COLO829 (cell line): ENCODE results near the gene HARBI1.
A peak's percentile ranks its signal among the peaks of the same experiment; 100 is the strongest.

Source experiments
- DNase-seq: peaks from one replicate; pipeline ENCODE4 v3.0.0; 2012; ENCODE audit warnings: low spot score

The HARBI1 gene, protein sequence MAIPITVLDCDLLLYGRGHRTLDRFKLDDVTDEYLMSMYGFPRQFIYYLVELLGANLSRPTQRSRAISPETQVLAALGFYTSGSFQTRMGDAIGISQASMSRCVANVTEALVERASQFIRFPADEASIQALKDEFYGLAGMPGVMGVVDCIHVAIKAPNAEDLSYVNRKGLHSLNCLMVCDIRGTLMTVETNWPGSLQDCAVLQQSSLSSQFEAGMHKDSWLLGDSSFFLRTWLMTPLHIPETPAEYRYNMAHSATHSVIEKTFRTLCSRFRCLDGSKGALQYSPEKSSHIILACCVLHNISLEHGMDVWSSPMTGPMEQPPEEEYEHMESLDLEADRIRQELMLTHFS

DNA sequence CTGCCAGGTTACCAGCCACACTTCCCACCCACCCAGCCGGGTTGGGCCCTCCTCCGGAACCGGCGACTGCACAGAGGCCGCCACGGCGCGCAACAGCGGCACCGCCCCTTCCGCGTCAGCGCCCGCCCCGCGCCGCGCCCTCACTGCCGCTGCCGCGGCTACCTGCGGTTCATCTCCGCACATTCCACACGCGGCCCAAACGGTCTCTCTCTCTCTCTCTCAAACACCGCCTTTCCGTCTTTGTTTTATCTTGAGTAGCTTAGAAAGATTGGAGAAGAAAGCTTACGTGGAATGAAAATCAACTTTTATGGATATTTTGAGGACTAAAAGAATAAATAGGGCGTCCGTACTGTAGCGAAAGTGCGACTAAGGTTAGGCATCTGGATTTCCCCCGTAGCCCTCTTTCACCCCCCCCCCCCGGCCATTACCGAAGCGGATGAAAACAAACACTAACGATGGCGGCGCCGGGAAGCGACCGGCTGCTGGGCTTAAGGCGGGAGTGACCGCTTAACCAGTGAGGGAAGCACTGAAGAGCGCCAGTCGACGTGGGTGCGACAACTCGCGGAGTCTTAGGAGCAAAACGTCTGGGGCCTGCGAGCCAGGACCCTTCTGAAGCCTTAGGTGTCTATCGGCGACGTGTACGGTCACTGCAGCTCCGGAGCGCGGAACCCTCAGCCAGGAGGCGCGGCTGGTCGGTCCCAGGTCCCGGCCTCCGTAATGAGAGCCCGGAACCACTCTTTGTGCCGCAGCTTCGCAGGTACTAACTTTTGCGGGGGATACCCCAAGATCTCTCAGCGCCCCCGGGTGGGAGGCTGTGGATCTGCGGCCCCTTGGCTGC is at the start of gene HARBI1, which contains the start of gene ATG13:
Gene HARBI1, minus strand, starts transcription at position 94 of the 838 bp plus-strand sequence. CDS start 990 bp downstream, outside the sequence.
Gene ATG13, plus strand, starts transcription at position 420 of the 838 bp plus-strand sequence. CDS start 26,739 bp downstream, outside the sequence.
- peak; percentile 79 for DNase-seq

DNA sequence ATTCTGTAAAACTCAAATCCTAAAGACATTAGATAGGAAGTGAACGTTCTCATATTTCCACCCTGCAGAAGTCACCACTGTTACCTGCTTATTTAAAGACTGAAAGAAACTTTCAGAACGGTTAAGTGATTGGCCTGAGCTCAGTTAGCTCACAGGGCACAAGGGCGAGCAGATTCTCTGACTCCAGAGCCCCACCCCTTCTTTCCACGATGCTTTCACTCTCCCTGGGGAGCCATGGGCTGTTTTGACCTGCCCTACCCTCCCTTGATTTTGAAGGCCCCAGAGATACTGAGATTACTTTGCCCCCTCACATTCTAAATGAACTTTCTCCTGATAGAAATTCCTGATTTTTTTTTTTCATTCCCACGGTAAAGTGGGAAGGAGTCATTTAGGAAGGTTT is 49.5 kb upstream of the HARBI1 start:
- no peak for DNase-seq

DNA sequence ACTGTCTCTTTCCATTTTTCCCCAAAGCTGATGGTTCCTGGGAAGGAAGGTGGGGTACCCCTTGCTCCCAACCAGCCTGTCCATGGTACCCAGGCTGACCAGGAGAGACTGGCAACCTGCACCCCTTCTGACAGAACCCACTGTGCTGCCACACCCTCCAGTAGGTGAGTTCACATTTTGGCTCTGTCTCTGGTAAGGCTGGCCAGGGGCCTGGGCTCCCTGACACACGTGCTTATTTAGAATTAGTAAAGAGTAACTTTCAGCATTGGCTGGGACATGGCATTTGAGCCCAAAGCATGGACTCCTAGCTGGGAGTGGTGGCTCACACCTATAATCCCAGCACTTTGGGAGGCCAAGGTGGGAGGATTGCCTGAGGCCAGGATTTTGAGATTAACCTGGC is 48.3 kb upstream of the HARBI1 start:
- DNase-seq = no peak

DNA sequence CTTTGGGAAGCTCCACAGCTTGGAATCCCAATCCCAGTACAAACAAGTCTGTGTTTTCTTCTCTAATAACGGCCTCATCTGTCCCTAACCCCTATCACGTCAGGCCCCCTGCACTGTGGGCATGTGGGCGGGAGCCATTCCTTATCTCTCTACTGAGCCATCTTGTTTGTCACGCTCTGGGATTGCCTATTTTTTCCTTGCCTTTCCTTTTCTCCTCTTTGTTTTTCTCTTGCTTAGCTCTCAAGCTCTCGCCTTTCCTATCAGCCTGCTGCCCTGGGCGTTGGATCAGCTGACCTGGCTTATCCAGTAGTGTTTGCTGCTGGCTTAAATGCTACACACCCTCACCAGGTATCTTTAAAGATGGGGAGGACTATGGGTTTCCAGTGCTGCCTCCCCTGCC is 47.6 kb upstream of the HARBI1 start:
- no peak for DNase-seq

DNA sequence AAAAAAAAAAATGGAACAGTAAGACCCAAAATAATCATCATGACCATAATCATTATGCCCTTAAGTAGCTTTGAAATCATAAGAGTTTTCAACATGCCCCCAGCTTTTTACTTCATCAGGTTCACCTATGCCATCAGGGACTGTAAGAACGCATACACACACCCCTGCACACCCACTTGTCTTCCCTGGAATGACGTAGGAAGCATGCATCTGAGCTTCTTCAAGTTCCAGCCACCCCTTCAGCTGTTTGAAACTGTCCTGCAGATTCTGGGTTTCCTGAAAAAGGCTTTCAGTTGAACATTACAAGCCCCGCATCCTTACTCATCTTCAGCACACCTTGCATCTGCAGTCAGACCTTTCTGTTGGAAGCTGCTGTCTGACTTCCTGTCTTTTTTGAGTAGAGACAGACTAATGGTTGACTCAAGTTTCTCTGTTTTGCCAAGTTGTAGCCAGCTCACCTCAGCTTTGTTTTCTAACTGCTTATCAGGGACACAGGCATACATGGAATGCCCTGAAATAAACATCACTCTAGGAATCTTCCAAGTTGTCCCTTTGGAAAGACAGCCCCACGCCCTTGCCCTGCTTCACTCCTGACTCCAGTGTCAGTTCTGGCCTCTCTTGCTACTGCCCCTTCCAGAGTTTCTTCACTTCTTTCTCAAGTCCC is 46.4 kb upstream of the HARBI1 start:
- no peak for DNase-seq

DNA sequence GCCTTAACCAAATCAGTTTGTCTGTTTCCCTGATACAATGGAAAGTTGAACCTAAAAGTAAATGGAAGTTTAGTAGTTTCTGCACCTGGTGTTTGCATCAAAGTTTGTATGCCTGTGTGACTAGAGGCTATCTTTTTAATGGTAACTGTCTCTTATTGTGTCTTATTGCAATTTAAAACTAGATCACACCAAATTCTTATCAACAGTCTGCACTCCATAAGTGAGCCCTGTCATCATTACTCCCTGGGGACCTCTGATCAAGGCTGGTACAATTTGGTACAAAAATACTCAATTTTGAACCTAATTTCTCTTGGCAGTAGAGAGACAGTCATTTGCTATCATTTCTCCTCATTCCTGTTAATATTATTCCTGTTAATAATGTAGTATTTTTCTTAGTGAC is 45.3 kb upstream of the HARBI1 start:
- DNase-seq = no peak

DNA sequence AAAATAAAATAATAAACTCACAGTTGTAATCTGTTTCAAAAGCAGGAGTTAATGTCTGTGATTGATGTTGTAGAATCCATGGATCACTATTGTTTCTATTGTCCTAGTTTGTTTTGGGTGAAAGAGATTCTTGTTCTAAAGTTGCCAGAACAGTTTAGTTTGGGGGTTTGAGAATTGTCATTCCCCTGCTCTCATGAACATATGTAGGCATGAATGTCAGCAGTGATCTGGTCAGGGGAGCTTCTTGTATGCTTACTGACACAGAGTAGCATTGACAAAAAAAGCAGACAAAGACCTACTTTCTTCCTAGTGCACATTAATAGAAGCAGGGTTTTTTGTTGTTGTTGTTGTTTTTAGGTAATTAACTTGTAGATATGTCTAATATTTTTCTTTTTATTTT is 44.8 kb upstream of the HARBI1 start:
- DNase-seq = no peak

DNA sequence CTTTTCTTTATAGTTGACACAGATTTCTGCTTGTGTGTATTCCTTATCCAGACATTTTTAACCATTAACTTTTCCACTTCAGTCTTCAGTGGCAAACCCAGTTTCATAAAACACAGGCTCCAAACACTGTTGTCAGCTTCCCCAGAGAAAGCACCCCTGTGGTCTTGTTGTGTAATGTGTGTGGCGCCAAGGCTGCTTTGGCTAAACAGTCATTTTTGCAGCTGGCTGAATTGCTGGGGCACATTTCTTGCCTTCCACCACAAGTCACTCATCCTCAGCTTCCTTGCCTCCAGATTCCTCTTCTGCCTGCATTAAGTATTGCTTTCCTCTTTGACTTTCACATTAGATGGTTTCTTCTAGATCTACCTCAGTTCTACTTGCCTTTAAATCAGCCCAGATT is 42.9 kb upstream of the HARBI1 start:
- DNase-seq = no peak

DNA sequence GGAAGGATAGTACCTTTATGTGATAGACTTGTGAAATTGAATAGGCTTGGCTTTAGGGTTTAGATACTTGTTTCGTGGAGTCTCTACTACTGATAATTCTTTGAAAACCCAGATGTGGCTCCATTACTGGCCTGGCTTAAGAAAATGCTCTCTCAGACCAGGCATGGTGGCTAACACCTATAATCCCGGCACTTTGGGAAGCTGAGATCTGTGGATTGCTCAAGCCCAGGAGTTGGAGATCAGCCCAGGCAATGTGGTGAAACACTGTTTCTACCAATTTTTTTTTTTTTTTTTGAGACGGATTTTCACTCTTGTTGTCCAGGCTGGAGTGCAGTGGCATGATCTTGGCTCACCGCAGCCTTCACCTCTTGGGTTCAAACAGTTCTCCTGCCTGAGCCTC is 41.2 kb upstream of the HARBI1 start:
- no peak for DNase-seq

DNA sequence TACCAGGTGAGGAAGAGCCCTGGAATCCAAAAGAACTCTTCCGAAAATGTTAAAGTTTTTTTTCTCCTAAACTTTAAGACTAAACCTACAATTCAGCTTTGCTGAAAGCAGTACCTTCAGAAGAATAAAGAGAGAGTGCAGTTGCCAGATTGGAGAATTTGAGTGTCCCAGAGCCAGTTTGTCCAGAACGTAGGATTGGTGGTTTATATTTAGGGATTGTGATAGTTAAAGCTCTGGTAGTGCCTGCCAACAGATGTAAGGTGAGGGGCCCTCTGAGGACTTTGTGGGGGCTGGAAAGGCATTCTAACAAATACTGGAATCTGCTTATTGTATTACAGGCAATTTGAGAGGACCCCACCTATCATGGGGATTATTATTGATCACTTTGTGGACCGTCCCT is 40.2 kb upstream of the HARBI1 start:
- DNase-seq = no peak

DNA sequence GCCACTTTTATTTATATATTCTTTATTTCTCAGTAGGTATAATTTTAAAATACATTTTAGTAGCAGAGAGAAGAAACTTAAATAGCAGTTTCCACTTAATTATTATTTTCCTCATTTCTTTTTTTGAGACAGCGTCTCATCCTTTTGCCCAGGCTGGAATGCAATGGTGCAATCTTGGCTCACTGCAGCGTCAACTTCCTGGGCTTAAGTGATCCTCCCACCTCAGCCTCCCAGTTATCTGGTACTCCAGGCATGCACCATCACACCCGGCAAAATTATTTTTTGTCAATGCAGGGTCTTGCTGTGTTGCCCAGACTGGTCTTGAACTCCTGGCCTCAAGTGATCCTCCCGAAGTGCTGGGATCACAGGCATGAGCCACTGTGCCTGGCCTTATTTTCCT is 38.6 kb upstream of the HARBI1 start:
- no peak for DNase-seq

DNA sequence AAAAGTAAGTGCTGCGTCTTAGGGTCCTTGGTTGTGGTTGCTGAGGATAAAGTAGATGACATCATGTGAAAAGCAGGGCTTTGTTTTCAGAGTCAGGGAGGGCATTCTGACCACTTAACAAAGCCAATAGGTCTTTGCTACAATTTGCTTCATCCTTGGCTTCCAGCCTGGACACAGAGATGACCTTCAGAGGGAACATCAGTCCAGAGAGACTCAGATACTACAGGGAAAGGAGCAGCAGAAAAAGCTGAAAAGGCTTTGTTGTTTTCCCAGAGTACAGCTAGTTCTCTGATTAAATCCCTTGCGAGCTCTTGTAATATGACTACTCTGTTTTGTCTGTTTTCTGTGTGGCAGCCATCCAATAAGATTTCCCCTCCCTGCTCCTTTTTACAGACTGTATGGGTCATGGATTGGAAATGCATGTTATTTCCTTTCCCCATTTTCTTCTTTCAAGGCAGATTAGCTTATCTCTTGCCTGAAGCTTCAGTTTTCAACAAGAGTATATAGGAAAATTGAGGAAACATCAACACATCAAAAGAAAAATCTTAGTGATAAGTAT is 32.2 kb upstream of the HARBI1 start:
- peak; percentile 97 for DNase-seq

DNA sequence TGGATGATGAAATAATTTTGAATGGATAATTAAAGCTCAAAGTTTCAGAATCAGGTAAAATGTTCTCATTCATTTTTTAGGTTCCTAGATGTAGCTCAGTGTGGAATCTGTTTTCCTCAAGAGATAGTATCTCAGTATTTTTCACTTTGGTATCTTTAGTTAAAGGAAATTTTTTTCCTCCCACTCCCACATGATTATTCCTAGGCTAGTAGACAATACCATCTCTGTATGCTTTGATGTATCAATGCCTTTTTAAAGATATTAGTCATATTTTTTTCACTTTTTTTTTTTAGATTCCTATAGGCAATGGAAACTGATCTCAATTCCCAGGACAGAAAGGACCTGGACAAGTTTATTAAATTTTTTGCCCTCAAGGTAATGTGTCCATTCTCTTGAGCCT is 27.0 kb upstream of the HARBI1 start:
- DNase-seq = peak; percentile 91

DNA sequence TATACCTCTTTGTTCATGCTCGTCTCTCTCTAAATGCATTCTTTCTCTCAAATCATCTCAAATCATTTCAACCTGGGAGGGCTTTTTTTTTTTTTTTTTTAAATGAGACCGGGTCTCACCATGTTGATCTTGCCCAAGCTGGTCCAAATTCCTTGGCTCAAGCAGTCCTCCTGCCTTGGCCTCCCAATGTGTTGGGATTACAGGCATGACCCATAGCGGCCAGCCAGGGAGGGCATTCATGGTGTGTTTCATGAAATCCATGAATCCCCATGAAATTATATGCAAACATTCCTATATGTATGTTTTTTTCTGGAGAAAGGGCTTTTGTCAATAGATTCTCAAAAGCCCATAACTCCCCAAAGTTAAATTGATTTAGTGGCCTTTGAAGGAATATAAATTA is 26.5 kb upstream of the HARBI1 start:
- no peak for DNase-seq

DNA sequence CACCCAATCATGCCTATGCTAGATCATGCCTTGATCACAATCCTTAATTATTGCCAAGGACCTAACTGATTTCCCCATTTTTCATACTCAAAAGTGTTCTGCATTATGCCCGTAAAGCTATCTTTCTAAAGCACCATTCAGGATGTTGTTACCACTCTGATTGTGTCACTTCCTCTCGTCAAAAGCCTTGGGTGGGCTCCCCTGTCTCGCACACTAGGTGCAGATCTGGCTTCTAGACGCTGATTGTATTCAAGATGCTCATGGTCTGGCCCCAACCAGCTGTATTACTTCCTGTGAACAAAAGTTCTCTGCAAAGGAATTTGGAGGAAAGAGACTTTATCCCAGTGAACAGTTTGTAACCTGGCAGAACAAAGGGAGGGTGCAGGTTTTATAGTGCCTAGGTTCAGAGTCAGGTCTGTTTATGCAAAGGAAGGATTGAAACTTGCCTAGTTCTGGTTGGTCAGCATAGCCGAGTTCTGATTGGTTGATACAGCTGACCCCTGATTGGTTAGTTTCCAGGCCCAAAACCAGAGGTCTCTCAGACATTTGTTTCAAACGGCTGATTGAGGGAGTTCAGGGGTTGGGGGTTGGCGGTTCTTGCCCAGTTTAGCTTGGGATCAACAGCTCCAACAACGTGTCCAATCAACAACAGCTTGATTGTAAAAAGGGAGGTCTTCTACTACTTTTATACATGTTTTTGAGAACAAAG is 25.8 kb upstream of the HARBI1 start:
- DNase-seq = no peak

DNA sequence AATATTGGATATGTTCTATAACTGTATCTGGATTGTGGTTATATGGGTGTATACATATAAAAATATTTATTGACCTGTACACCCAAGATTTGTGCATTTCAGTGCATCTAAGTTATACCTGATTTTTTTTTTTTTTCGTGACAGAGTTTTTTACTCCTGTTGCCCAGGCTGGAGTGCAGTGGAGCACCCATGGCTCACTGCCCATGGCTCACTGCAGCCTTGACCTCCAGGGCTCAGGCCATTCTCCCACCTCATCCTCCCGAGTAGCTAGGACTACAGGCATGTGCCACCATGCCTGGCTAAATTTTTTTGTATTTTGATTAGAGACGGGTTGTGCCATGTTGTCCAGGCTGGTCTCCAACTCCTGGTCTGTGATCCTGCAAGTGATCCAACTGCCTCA is 24.6 kb upstream of the HARBI1 start:
- DNase-seq = no peak

DNA sequence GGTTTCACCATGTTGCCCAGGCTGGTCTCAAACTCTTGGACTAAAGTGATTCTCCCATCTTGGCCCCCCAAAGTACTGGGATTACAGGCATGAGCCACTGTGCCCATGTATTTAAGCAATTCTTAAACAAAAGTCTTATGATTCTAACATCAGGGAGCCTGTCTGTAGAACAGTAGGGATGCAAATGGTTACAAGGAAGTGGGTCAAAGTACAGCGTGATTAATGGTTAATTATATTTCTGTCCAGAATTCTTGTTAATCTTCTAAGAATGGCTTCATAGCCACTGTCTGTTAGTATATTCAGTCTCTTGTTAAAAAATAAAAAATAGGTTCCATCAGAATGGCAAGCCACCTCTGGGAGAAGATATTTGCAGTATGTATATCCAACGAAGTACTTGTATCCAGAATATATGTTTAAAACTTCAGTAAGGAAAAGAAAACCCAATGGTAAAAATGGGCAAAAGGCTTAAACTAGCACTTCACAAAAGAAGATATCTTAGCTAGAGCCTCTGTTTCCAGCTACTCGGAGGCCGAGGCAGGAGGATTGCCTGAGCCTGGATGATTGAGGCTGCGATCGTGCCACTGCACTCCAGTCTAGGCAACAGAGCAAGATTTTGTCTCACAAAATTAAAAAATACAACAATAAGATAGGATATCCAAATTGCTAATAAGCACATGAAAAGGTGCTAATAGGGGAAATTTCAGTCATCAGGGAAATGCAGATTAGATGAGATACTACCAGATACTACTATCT is 23.2 kb upstream of the HARBI1 start:
- DNase-seq = no peak

DNA sequence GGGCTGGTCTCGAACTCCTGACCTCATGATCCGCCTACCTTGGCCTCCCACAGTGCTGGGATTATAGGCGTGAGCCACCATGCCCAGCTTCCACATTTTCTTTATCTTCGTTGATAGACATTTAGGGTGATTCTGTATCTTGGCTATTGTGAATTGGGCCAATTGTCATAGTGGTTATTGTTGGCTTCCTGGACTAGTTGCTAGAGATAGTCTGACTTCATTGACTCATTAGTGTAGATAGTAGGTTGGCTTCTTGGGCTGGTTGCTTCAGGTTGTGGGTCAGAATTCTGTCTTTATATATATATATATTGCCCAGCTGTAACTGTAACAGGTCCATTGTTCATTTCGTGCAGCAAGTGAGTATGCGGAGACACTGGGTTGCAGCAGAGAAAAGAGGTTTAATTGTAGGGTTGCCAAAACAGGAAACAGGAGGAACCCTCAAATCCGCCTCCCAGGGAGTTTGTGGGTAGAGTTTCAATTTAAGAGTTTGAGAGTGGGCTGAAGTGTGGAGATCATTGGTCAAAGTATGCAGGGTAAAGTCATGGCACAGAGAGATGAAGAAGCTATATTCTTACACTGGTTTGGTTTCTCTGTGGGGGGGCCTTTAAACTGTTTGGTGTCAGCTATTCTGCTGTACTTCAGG is 22.3 kb upstream of the HARBI1 start:
- no peak for DNase-seq

DNA sequence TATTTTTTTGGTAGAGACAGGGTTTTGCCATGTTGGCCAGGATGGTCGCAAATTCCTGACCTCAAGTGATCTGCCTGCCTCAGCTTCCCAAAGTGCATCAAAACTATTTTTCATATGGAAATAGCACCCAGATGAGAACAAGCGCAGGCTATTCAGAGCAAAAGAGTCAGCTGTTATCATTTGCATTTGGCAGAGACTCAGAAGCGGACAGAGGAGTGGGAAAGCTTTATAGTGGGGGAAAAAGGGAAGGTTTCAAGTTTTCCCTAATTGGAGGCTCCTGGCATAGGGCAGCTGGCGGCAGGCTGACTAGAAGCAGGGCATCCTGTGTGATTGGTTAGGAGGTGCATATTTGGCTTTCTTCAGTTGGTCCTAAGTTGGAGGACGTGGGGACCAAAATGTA is 20.5 kb upstream of the HARBI1 start:
- no peak for DNase-seq

DNA sequence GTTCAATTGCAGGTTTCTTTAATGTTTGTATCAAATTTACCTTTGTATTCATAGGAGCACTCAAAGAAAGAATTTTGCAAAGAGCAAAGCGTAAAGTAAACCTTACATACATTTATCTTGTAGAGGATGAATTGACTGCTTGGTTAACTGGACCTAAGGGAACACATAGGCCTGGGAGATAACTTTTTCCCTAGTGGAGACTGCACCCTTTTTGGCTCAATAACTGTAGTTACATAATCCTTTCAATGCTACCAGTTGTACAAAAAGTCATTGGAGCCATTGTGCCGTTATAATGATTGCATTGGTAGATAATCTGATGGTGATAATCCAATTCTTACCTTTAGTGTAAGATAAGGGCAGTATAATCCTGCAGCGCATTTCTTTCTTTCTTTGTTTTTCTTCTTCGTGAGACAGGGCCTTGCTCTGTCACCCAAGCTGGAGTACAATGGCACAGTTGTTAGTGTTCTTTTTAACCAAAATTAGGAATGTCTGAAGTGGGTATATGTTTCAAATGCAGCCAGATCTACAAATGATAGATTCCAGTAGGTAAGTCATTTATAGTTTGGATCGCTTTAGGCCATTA is 18.6 kb upstream of the HARBI1 start:
- no peak for DNase-seq
